Suprapubic skin (tissue), 4 donors: ENCODE data around the gene IL4R. TPM values are rescaled to one million over a fixed set of nuclear protein-coding genes. Genes with fewer than 3 reads are reported as not detected.

Source experiments
- DNase-seq, 2 donors: peaks; one replicate each; pipeline ENCODE4 v3.0.0-alpha.2; 2019; ENCODE audit warnings: low spot score in 2 of 2
- H3K27ac ChIP-seq: fragments of 200-600 bp; sonication (generic); one replicate; pipeline ENCODE4 v1.5.1; 2019
- H3K27me3 ChIP-seq: fragments of 200-600 bp; sonication (generic); one replicate; pipeline ENCODE4 v1.5.1; 2019
- H3K36me3 ChIP-seq: fragments of 200-600 bp; sonication (generic); one replicate; pipeline ENCODE4 v1.5.1; 2019
- H3K4me1 ChIP-seq: fragments of 200-600 bp; sonication (generic); one replicate; pipeline ENCODE4 v1.5.1; 2019
- H3K4me3 ChIP-seq: fragments of 200-600 bp; sonication (generic); one replicate; pipeline ENCODE4 v1.5.1; 2019; ENCODE audit warnings: mild to moderate bottlenecking
- H3K9me3 ChIP-seq: fragments of 200-600 bp; sonication (generic); one replicate; pipeline ENCODE4 v1.5.1; 2019
- EP300 ChIP-seq: sonication (generic); formaldehyde crosslinking; IDR thresholded peaks from one replicate; pipeline ENCODE4 v1.6.1; 2017; ENCODE audit warnings: antibody characterized with exemption
- POLR2A ChIP-seq, 2 donors: fragments of 450-650 bp; IDR thresholded peaks; one replicate each; pipeline ENCODE4 v1.6.1; 2017; ENCODE audit warnings: antibody characterized with exemption in 2 of 2, mild to moderate bottlenecking in 2 of 2, moderate library complexity in 2 of 2
- POLR2AphosphoS5 ChIP-seq, 3 donors: sonication (generic); formaldehyde crosslinking; IDR thresholded peaks; one replicate each; pipeline ENCODE4 v1.6.1; 2017; ENCODE audit warnings: antibody characterized with exemption in 3 of 3
- WGBS: methylation state at CpG from one replicate; pipeline ENCODE4 v1.1.5; 2018; 5-methylcytosine and 5-hydroxymethylcytosine counted together
- total RNA-seq, 4 donors: library from RNA; depleted of rRNA; stranded (reverse); fragments of >200 nt; gene quantifications; one replicate each; pipeline ENCODE4 v1.1.0, GENCODE V29; 2016
- TF ChIP-seq, protein P1 (sequence below), 2 donors: fragments of 200-600 bp in 1 of 2; fragments of 450-650 bp in 1 of 2; sonication (generic) in 1 of 2; IDR thresholded peaks; one replicate each; pipeline ENCODE4 v1.5.1; 2016 to 2019; ENCODE audit warnings: antibody characterized with exemption in 2 of 2, mild to moderate bottlenecking in 1 of 2, moderate library complexity in 1 of 2

IL4R gene
- total RNA-seq, 4 donors from 2014 or later = 27.2 to 32.8 (median 30.5) TPM

DNA sequence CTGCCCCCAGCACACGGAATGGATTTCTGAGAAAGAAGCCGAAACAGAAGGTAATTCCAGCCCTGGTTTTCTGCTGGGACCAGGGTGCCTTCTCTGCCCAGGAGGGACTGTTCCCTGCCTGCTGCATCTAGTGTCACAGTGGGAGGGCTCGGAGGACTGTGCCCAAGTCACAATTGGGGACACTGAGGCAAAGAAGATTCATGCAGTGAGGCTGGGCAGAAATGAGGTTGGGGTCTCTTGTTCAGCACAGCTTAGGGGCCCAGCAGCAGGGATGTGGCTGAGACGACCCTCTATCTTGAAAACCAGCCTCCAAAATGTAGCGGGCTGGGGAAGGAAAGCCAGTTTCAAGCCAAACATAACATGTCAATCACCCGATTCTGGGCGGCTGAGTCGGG is 88.8 kb downstream of the IL4R start:
- Histone ChIP-seq H3K4me3 (peak overlapping the region; percentile 16), H3K36me3 (no peaks in the 10 kb centered on the region), H3K9me3 (no peaks in the 10 kb centered on the region), H3K27ac (no peak overlapping the region), H3K27me3 (peaks cover 17% of the 10 kb centered on the region), H3K4me1 (peaks cover 13% of the 10 kb centered on the region)
- DNase-seq = no peak
- WGBS = 50% methylated on average over 8 of the region's 8 CpGs
- no peak for TF ChIP-seq POLR2A (IDR thresholded peaks at IDR 0.05)
- TF ChIP-seq, protein P1, sequence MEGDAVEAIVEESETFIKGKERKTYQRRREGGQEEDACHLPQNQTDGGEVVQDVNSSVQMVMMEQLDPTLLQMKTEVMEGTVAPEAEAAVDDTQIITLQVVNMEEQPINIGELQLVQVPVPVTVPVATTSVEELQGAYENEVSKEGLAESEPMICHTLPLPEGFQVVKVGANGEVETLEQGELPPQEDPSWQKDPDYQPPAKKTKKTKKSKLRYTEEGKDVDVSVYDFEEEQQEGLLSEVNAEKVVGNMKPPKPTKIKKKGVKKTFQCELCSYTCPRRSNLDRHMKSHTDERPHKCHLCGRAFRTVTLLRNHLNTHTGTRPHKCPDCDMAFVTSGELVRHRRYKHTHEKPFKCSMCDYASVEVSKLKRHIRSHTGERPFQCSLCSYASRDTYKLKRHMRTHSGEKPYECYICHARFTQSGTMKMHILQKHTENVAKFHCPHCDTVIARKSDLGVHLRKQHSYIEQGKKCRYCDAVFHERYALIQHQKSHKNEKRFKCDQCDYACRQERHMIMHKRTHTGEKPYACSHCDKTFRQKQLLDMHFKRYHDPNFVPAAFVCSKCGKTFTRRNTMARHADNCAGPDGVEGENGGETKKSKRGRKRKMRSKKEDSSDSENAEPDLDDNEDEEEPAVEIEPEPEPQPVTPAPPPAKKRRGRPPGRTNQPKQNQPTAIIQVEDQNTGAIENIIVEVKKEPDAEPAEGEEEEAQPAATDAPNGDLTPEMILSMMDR (IDR thresholded peaks at IDR 0.05) = no peak
- no peak for TF ChIP-seq POLR2AphosphoS5 (IDR thresholded peaks at IDR 0.05)
- TF ChIP-seq EP300 = no peak

DNA sequence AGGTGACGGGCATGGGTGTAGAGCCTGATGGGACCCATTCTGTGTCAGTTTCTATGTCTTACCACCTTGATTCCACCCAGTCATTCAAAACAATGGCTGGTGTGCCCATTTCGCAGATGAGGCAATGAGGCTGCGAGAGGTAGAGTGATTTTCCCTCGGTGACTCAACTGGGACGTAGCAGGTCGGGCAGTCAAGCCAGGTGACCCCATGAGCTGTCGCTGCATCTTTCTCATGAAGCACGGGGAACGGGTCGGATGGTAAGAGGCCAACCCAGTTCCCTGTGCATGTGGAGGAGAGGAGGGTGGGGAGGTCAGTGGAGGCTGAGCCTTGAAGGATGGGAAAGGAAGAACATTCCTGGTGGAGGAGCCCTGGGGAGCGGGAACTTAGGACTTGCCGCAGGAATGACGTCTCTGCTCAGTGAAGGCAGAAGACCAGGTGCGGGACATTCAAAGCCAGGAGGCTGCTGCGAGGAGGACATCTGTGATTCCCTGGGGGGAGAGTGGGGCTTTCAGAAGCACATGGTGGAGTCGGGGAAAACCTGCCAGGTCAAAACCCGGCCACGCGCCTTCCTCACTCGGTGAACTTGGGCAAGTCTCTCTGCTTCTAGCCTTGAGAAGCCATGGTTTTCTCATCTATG is 89.3 kb downstream of the IL4R start:
- H3K27ac ChIP-seq = no peak overlapping the region
- WGBS = 79% methylated on average over 20 of the region's 20 CpGs
- H3K36me3 ChIP-seq = no peaks in the 10 kb centered on the region
- DNase-seq = no peak
- peak overlapping the region; percentile 16 for H3K4me3 ChIP-seq
- H3K4me1 ChIP-seq = peaks cover 13% of the 10 kb centered on the region
- no peaks in the 10 kb centered on the region for H3K9me3 ChIP-seq
- no peak for TF ChIP-seq EP300
- TF ChIP-seq, protein P1 (IDR thresholded peaks at IDR 0.05) = no peak
- TF ChIP-seq POLR2AphosphoS5 (IDR thresholded peaks at IDR 0.05) = no peak
- TF ChIP-seq POLR2A (IDR thresholded peaks at IDR 0.05) = no peak
- H3K27me3 ChIP-seq = peaks cover 17% of the 10 kb centered on the region

DNA sequence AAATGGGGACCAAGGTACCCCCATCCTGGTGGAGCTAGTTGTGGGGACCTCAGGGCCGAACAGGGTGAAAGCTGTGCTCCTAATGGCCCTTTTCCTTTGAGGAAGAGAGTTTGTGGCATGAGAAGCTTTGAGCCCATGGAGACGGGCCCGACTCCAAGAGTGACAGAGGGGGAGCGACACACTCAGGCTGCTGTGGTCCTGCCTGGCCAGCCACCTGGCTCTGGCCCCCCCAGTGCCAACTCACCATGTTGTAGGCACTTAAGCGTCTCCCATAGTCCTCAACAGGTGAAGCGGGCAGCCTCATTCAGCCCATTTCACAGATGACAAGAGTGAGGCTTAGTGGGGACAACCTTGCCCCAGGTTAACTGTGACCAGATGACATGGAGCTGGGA is 89.8 kb downstream of the IL4R start:
- 85% methylated on average over 6 of the region's 6 CpGs for WGBS
- no peaks in the 10 kb centered on the region for H3K36me3 ChIP-seq
- H3K4me3 ChIP-seq = no peak overlapping the region
- H3K27me3 ChIP-seq = peaks cover 17% of the 10 kb centered on the region
- DNase-seq = no peak
- no peaks in the 10 kb centered on the region for H3K9me3 ChIP-seq
- no peak overlapping the region for H3K27ac ChIP-seq
- TF ChIP-seq POLR2A (IDR thresholded peaks at IDR 0.05) (no peak), POLR2AphosphoS5 (IDR thresholded peaks at IDR 0.05) (no peak), EP300 (no peak)
- TF ChIP-seq, protein P1 (IDR thresholded peaks at IDR 0.05) = no peak
- H3K4me1 ChIP-seq = peaks cover 13% of the 10 kb centered on the region

DNA sequence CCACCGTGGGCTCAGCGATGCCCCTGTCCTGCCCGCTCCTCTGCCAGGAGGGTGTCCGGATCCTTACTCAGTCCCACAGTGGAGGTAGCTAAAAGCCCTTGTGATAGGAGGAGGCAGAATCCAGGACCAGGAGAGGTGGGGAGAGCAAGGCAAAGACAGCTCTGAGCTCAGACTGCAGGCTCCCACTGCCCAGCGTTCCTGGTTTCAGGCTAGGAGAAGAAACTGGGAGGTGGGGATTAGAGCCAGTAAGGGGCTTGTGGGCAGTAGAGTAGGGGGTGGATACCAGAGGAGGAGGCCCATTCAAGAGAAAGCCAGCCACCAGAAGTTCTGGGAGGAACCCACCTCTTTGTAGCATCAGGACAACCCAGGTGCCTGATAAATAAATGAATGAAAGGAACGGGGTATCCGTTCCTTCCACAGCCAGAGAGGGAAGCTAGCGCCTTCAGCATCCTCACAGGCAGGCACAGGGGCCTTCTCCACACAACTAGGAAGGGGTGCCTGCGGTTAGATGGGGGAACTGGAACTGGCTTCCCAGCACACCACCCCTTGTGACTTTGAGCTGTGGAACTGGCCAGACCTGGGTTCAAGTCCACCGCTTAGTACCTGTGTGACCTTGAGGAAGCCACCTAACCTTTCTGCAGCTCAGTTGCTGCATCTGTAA is 90.5 kb downstream of the IL4R start:
- no peak for TF ChIP-seq POLR2AphosphoS5 (IDR thresholded peaks at IDR 0.05)
- no peak for TF ChIP-seq POLR2A (IDR thresholded peaks at IDR 0.05)
- TF ChIP-seq, protein P1 (IDR thresholded peaks at IDR 0.05) = no peak
- TF ChIP-seq EP300 = no peak
- 81% methylated on average over 9 of the region's 10 CpGs for WGBS
- Histone ChIP-seq H3K27ac (no peak overlapping the region), H3K9me3 (no peaks in the 10 kb centered on the region), H3K4me1 (peaks cover 13% of the 10 kb centered on the region), H3K4me3 (no peak overlapping the region), H3K27me3 (peaks cover 17% of the 10 kb centered on the region), H3K36me3 (no peaks in the 10 kb centered on the region)
- no peak for DNase-seq
